ENCODE results near the gene DACH1.

Gene DACH1

DNA sequence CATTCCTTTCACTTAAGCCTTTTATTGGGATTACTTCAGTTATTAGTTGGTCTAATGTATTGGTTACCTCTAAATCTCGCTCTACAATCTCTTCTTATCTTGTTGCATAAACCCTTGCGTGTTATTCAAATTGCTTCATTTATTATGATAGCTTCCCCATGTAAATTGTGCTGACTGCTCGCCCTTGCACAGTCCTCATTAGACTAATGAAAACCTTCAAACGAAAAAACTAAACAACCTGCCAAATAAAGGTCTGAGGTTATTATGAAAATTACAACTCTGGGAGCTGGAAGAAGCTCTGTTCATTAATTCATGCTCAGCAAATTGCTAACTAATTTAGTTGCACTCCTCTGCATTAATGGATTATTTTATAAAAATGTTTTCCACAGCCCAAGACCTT lies 320.1 kb downstream of the DACH1 start:
- DNase-seq = no peak

DNA sequence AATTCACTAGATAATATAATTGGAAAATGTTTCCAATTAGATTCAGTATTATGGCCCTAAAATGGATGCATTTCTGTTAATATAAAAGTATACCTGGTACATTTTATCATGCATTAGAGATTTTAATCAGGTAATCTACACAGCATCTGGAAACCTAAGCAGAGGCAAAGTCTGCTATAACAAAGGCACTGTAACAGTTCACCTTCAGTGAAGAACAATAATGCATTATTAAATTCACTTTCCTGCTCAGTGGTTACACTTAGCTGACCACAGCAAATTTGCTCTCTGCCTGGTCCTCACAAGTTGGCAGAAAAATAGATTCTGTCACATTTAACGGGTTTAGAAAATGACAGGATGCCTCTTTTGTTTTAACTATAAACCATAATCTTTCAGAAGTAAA lies 326.9 kb downstream of the DACH1 start:
- DNase-seq = no peak

DNA sequence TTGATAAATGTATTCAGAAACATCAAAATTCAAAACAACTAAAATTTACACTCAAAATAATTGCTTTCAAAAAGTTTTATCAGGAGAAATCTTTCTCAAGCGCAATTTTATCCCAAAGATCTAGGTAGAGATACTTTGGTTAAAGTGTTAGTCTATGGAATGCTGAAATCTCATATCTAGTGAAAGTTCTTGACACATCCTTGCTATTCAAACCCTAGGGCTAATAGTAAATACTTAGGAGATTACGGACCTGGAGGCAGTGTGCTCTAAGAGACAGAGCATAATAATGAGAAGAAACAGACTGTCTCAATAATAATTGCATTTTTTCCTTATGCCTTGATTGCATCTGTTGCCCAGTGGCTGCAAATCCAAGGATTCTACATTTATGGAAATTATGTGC lies 330.8 kb downstream of the DACH1 start:
- DNase-seq = no peak

DNA sequence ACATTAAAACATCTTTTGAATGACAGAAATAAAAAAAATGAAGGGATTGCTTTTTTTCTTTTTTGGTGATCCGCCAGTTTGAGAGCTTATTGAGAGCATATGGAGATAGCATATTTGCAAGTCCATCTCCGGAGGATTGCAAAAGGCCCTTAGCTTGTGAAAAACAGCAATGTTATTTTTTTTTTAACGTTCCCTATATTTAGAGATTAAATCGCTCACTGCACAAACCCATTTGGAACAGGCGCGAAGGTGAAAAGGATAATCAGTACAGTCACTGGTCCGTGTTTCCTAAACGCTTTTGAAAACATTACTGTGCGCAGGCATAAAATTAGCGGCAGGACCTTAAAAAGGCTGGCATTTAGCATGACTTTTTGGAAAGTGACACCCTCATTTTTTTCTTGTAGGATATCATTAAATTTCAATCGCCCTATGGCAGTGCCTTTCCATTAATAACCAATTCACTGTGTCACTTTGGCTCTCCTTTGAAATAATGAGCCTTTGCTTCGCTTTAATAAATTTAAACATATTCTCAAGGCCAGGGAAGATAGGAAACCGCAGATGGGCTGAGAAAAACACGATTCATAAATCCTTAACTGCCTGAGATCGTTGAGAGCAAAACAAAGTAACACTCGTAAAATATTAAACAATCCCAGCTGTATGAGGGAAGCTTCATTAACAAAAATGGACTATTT lies 342.2 kb downstream of the DACH1 start:
- DNase-seq = no peak

DNA sequence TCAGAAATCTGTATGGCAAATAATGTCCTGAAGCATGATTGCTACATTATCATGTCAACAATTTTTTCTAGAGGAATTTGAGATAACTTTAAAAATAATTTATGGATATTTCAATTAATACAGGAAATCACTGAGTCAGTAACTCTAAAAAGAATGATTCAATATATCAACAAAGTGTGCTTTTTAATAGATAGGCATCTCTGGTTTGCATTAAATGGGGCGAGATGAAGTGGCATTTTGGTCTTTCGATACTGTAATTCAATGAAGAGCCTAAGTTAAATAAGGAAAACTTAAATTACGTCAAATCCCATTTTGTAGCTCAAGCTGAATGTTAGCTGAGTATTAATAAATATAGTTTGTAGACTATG lies 342.8 kb downstream of the DACH1 start:
- no peak for DNase-seq

DNA sequence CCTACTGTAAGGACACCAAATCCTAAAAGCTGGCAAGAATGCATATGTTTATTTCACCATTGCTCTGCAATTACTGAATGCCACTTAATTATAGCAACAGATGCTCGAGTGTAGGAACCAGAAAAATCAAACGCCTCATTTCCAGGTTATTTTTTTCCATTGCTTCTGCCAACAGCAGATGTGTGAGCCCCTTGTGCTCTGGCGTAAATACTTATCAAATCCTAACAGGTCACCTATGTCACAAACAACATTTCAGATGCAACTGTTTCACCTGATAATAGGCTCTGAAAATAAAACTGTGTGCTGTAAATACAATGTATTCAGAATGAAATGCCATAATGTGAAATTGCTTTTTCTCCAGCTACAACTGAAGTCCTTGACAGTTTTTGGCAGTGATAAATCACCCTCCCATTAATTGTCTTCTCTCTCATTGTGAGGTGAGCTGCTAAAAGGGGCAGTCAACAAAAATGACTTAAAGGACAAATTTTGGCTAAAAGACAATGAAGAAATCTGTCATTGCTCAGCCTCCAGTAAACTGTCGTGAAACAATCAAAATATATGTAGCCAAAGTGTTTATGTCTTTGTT lies 344.0 kb downstream of the DACH1 start:
- no peak for DNase-seq

DNA sequence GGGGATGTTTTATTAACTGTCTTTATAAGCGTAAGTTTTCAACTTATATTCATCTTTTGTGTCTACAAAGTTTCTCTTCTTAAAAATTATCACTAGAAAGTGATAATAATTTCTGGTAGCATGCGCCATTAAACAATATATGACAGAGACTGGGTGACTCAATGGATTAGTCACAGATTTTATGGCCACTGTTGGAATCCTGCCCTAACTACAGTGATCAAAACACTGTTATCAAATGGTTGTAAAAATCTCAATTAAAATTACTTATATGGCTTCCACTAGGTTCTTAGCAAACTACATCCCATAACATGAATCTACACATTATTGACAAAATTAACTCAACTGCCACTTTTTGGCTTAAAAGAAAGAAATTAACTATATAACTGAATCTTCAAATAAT lies 350.0 kb downstream of the DACH1 start:
- no peak for DNase-seq

DNA sequence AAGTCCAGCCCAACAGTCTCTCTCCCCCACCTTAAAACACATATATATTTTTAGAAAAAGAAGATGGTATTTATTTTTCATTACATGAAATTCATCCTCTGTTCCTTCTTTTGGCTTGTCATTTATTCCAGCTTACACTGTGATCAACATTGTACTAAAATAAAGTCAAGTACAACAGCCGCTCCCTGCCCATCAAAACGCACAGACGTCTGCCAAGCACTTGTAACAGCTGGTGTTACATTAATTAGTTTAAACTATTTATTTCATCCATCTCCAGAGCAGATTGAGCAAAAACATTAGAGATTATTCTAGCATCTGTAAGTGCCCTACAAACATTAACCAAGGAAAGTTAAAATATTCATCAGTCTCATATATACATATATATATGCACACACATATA lies 350.5 kb downstream of the DACH1 start:
- DNase-seq = no peak

DNA sequence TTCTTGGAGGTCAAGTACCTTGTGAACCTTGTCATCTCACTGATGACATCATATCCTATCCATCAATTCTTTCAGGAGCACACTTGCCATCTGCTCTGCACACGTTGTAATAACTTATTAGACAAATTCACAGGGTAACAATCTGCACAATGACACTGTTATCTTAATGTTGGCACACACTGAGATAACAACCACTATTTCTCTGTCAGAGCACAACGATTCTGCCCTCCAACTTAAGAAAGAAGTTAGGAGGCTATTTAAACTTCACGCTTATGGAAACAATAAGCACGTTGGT lies 351.3 kb downstream of the DACH1 start:
- no peak for DNase-seq

DNA sequence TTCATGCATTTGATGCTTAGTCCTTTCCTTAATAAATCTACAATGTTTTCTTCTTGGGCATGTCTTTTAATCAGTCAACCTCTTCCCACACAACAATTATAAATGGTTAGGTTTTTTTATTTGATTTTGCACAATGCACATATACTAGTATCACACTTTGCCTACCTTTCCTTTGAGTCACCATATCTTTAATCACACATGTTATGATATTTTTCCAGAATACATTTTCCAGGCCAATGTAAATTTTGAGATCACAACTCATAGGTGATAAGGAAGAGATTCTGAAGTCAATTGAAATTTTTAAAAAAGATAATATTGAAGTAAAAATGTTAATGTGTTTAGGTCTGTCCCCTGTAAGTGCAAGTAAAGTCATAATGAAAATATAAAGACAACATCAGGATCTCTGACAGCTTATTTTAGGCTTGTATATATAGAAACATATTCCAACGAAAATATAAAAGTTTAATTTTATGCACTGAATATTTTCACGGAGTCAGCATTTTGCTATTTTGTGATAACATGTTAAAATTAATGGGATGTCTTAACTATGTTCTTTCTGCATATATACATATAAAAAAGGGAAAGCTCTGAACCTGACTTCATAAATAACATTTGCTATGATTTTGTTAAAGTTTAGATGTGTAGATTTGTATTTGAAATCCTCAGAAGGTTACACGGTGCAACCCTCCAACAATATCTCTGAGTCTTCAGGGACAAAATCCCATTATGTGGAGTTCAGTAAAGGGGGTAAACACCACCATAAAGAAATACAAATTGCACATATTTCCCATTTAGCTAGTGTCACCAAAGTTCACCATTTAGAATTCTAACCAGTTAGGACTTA lies 351.9 kb downstream of the DACH1 start:
- DNase-seq = no peak

DNA sequence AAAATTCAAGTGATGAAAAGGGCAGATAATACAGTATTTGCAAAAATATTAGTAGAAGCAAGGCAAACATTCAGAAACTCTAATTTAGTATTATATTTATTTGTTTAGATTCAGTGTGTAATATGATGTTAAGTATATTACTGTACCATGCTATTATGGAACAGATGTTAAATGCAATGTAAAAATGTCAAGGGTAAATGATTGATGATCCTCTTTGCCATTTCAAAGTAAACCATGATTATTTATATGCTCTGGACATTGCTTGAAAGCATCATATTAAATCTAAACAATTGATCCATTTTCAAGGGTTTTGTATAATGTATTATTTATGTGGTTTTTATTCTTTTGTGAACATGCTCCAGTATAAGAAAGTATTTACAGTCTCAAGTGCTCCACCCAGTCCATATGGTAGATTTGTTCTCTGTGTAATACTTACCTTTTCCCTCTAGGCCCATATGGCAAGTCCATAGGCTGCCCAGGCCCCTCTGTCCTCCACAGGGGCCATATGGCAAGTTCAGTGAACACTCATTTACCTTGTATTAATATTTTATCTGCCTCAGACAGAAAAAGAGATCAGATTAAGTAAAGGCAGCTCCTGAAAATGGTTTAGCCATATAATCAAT lies 353.5 kb downstream of the DACH1 start:
- no peak for DNase-seq

DNA sequence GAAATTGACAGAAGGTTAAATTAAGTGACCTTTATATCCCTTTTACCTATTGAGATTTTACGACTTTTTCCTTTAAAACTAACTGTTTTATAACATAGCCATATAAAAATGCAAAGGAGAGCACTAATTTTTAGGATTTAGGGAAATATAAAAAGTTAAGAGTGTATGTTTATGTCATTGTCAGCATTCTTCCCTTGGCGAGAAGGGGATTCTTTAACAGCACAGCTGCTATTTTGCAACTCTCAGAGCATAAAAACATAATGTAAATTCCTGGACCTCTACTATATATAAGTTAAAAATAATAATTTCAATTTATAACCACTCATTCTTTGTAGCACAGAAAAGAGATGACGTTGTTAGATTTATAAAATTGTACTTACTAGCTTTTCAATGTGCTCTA lies 363.2 kb downstream of the DACH1 start:
- DNase-seq = no peak

DNA sequence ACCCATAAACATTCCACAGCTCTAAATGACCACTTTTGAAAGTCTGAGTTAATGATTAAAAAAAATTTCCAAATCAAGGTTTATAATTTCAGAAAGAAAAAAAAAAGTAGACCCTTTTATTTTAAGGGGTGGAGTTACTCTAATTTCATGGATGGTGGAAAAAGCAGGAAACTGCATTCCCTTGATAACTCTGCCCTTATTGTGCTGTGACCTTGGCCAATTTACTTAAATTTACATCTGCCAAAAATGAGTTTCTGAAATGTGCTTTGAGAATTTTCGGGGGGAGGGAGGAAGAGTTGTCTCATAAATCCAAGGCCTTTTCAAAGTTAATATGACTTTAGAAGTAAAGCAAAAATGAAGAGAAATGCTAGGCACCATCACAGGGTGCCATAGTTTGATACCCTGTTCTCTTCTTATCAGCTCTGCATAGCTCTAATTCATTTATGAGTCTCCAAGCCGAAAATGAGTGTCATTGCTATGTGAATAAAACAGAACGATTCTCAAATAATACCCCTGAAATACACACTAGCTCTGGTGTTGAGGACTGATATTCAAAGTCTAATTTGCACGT lies 367.0 kb downstream of the DACH1 start:
- no peak for DNase-seq

DNA sequence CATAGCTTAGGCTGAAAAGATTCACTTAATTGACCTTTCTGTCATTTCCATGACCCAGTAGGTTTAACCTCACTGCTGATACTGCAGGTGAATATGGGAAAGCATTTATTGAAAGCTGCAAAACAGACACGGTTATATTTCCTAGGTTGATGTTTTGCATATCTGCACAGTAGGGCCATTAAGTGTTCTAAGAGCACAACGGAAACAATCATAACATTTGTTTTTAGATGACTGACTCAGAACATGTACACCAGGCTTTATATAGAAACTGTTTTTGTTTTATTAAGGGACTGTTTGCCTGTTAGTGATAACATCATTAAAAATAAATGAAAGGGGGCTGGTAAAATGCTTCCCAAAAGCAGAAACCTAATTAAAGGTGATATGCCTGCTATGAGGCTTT lies 367.8 kb downstream of the DACH1 start:
- DNase-seq = no peak

DNA sequence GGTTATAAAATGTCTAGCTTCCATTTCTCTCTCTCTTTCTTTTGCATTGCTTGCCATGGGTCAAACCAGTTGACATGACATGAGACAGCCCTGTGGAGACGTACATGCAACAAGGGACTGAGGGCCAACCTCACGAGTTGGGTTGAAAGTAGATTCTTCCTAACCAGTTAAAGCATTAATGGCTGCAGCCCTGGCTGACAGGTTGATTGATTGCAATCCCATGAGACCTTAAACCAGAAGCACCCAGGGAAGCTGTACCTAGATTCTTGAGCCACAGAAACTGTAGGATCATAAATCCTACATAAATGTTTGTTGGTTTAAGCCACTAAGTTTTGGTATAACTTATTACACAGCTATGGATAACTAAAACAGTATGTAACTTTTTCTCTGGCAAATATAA lies 373.8 kb downstream of the DACH1 start:
- DNase-seq = no peak

DNA sequence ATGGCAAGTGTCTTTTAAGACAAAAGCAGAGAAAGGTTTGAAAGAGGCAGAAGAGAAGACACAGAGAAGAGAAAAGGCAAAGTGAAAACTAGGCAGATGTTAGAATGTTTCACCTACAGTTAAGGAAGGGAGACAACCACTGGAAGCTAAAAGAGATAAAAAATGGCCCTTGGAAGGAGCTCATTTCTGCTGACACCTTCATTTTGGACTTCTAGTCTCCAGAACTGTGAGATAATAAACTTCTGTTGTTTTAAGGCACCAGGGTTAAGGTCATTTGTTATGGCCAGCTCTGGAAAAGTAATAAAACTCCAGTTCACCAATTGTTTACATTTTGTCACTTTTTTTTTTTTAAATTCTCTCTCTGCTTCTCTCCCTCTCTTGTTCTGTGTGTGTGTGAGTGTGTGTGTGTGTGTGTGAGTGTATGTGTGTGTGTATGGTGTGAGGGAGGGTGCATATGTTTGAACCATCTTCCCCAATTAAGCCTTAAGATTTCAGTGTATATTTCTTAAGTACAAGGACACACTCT lies 374.6 kb downstream of the DACH1 start:
- DNase-seq = no peak

DNA sequence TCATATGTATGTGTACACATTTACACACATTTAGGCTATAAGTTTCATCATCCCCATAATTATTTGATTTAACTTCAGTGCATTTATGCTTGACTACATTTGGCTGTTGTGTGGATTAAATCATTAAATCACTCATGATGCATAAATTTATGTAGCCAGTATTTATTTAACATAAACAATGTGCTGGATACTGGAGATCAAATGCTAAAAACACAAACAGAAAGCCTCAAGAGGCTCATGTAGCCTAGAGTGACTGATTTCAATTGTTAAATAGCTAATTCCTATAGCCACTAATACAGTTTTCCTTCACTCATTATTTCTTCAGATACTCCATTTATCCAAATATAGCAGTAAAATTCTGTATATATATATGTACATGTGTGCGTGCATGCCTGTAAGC lies 376.0 kb downstream of the DACH1 start:
- no peak for DNase-seq

DNA sequence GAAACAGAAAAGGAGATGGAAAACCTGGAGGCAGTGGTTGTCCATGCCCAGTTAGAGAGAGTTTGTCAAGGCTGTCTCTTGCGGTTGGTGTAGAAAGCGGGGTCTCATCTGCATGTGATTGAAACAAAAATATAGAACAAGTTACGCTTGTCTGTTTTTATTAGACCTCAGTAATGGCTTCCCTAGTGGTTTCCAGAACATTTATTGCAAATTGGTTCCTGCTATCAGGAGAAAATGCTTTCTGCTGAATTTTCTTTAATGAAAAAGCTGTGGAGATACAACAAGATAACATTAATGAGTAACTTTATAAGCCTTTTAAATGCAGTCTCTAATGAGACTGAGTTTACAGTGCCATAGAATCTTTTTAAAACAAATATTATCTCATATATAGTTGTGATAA lies 378.0 kb downstream of the DACH1 start:
- no peak for DNase-seq

DNA sequence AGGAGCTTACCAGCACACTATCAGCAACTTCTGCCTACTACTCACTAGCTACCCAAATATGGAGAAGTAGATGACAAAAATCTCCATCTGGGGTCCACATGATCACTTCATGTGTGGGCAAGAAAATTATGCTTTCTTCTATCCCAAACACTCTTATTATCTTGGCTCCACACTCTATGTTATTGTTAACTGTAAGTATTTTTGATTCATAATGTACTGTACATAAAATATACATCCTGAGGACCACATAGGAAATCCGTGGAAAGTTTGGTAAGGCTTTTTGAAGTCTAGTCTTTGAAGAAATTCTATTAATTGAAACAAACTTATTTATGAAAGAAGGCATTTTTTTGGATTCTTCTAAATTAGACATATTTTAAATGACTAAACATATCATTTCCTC lies 378.8 kb downstream of the DACH1 start:
- no peak for DNase-seq

DNA sequence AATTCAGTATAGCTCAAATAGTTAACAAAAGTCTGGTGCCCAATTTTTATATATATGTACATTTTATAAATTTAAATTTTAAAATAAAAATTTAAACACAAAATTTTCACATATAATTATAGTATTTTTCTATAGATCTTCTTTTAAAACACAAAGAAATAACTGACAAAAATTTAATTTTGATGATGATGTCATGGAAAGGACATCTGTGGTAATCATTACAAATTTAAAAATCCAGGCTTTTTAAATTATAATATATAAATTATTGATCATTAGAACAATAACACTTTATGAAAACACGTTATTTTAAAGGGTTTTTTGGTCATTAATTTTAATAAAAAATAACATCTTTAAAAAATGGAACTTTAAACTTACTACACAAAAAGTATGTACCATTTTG lies 381.1 kb downstream of the DACH1 start:
- DNase-seq = no peak

DNA sequence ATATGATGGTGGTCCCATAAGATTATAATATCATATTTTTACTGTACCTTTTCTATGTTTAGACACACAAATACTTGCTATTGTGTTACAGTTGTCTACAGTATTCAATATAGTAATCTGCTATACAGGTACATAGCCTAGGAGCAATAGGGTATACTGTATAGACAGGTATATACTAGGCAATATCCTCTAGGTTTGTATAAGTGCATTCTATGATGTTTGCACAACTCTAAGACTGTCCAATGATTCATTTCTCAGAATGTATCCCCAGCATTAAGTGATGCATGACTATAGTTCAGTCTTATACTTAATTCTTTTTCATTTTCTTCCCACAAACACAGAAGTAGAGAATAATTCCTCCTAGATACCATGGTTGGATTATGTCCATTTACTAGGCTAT lies 383.3 kb downstream of the DACH1 start:
- DNase-seq = no peak

DNA sequence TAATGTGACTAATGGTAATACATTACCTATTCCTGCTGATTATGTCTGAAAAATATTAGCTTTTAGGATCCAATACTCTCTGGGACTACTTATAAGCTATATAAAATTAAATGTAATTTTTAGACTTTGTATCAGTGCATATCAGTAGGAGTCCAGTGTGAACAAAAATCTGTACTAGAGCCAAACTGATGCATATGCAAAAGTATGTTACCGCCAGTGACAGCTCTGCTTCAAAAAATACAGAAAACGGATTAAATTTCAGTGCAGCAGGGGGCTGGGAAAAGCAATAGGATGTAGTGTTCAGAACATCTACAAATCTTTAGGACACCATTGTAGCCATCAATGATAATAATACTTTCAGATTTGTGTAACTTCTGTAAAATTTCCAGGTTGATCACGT lies 385.5 kb downstream of the DACH1 start:
- no peak for DNase-seq

DNA sequence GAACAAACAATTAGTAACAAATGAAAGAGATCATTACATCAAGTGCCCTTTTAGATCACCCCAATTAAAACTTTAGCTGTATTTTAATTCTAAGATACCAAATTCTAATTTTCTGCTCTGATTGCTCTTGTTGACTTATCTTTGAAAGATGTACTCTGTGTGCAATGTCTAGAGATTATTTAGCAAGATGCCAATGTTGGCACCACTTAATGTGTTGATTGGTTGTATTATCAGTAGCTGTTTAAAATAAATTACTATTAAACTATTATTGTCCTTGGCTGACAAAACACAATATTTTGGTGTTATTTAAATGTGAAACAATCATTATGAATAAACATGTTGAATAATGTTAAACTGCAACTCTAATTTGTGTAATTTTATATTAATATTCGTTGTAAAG lies 386.0 kb downstream of the DACH1 start:
- no peak for DNase-seq

DNA sequence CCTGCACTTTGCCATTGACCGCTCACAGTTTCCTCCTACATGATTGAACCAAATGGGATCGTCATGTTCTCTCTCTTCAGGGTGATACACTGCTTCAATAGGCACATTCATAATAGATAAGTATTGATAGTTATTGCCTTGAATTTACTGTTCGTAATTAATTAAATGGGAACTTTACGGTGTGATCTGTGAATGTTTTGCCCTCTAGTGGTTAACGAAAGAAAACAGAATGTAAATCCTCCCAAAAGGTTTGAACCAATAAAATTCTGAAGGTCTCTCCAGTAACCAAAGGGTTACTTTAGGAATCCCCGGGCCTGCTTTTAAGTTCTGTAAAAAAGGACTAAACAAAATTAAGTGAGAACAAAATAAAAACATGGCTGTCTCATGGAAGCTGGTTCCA lies 389.3 kb downstream of the DACH1 start:
- DNase-seq = no peak

All from CD4-positive, alpha-beta T cell treated with Interleukin-10 for 1 hour (primary cell).